Muscle of leg (tissue), 11 donors: ENCODE measurements around the gene SEL1L. TPM values are rescaled to one million over a fixed set of nuclear protein-coding genes. Genes with fewer than 3 reads are reported as not detected.
"Not testable (repeated sequence)": the region's sequence is repeated elsewhere in the genome, so short reads cannot be mapped to it uniquely, and the experiment has no call there.

Experiments
- DNase-seq: peaks from one replicate; pipeline ENCODE4 v3.0.0; 2013
- H3K27ac ChIP-seq: one replicate; pipeline ENCODE4 v1.5.1; 2013; ENCODE audit warnings: mild to moderate bottlenecking, low read length, control low read depth
- H3K27me3 ChIP-seq: one replicate; pipeline ENCODE4 v1.6.1; 2013; ENCODE audit warnings: low read length; ENCODE audit not compliant: control insufficient read depth, insufficient read depth
- H3K36me3 ChIP-seq: one replicate; pipeline ENCODE4 v1.6.1; 2013; ENCODE audit warnings: low read length; ENCODE audit not compliant: control insufficient read depth, insufficient read depth
- H3K4me1 ChIP-seq: one replicate; pipeline ENCODE4 v1.6.1; 2013; ENCODE audit warnings: low read length; ENCODE audit not compliant: control insufficient read depth, insufficient read depth
- H3K4me3 ChIP-seq: one replicate; pipeline ENCODE4 v1.5.1; 2013; ENCODE audit warnings: low read length, control low read depth
- H3K9me3 ChIP-seq: replicated peaks from 2 replicates; pipeline ENCODE4 v1.6.1; 2013; ENCODE audit warnings: low read depth, low read length; ENCODE audit not compliant: control insufficient read depth
- WGBS: methylation state at CpG from one replicate; pipeline ENCODE4 v1.1.5; 2013; ENCODE audit warnings: missing lambda C conversion rate; ENCODE audit not compliant: insufficient coverage; 5-methylcytosine and 5-hydroxymethylcytosine counted together
- polyA plus RNA-seq, 8 donors: library from polyadenylated mRNA; unstranded; fragments of 120-200 nt; gene quantifications; one replicate each; pipeline versions ENCODE4 v1.2.1 to v1.2.3, GENCODE V29; 2013; ENCODE audit warnings: inconsistent platforms in 1 of 8, low replicate concordance in 1 of 8; ENCODE audit not compliant: insufficient read length in 8 of 8, insufficient read depth in 1 of 8
- total RNA-seq: library from RNA; stranded (reverse); fragments of 120-200 nt; gene quantifications from one replicate; pipeline ENCODE4 v1.2.4, GENCODE V29; 2013

Gene SEL1L
- total and polyA plus RNA-seq, 9 donors, result 22.2 to 48.1 (median 36.1) TPM

- DNase-seq, result no peak
Observed at GRCh38 chr14:81465507-81466228, 68.0 kb downstream of the SEL1L start.

GRCh38 chr14:81465003-81465392 lies 68.7 kb downstream of the SEL1L start:
- H3K4me1 ChIP-seq, H3K36me3 ChIP-seq, DNase-seq, H3K9me3 ChIP-seq, H3K27me3 ChIP-seq, H3K27ac ChIP-seq: not testable (repeated sequence)
- peak overlapping the region; percentile 58 for H3K4me3 ChIP-seq
- WGBS, result no CpG with 5 or more reads among the region's 11 CpGs

More at GRCh38 chr14:81465507-81466228, 68.0 kb downstream of the SEL1L start:
- WGBS, result 86% methylated on average over 4 of the region's 13 CpGs
- peaks cover 5% of the 10 kb centered on the region for H3K4me1 ChIP-seq
- no peak overlapping the region for H3K4me3 ChIP-seq
- no peaks in the 10 kb centered on the region for H3K9me3 ChIP-seq
- H3K36me3 ChIP-seq, result no peaks in the 10 kb centered on the region
- no peak overlapping the region for H3K27ac ChIP-seq
- H3K27me3 ChIP-seq, result no peaks in the 10 kb centered on the region

GRCh38 chr14:81464253-81465002 lies 69.2 kb downstream of the SEL1L start:
- peak overlapping the region; percentile 9 for H3K27ac ChIP-seq
- H3K4me1 ChIP-seq, result peaks cover 7% of the 10 kb centered on the region
- whole genome bisulfite sequencing, result 3% methylated on average over 6 of the region's 15 CpGs
- peak; percentile 87 for DNase-seq
- peak overlapping the region; percentile 58 for H3K4me3 ChIP-seq
- no peaks in the 10 kb centered on the region for H3K9me3 ChIP-seq
- H3K27me3 ChIP-seq, result no peaks in the 10 kb centered on the region
- H3K36me3 ChIP-seq, result no peaks in the 10 kb centered on the region

- not testable (repeated sequence) for H3K4me3 ChIP-seq, H3K27me3 ChIP-seq, H3K4me1 ChIP-seq, H3K27ac ChIP-seq, H3K36me3 ChIP-seq, DNase-seq, H3K9me3 ChIP-seq
- 90% methylated on average over 22 of the region's 30 CpGs for WGBS
Observed at GRCh38 chr14:81462356-81462755, 71.3 kb downstream of the SEL1L start.

- Histone ChIP-seq H3K4me3 (no peak overlapping the region), H3K27ac (no peak overlapping the region), H3K9me3 (no peaks in the 10 kb centered on the region), H3K4me1 (peaks cover 6% of the 10 kb centered on the region), H3K36me3 (no peaks in the 10 kb centered on the region), H3K27me3 (no peaks in the 10 kb centered on the region)
- WGBS, result no CpG with 5 or more reads among the region's 4 CpGs
- DNase-seq, result no peak
Observed at GRCh38 chr14:81459912-81460311, 73.7 kb downstream of the SEL1L start.

- Histone ChIP-seq H3K4me3 (no peak overlapping the region), H3K36me3 (no peaks in the 10 kb centered on the region), H3K9me3 (no peaks in the 10 kb centered on the region), H3K4me1 (peaks cover 3% of the 10 kb centered on the region), H3K27me3 (no peaks in the 10 kb centered on the region), H3K27ac (no peak overlapping the region)
- WGBS, result 90% methylated on average over 3 of the region's 8 CpGs
- DNase-seq, result no peak
Observed at GRCh38 chr14:81458352-81458751, 75.3 kb downstream of the SEL1L start.

- Histone ChIP-seq H3K4me3 (no peak overlapping the region), H3K9me3 (no peaks in the 10 kb centered on the region), H3K27me3 (no peaks in the 10 kb centered on the region), H3K27ac (no peak overlapping the region), H3K4me1 (peaks cover 16% of the 10 kb centered on the region), H3K36me3 (no peaks in the 10 kb centered on the region)
- WGBS, result 89% methylated on average over 1 of the region's 5 CpGs
- no peak for DNase-seq
Observed at GRCh38 chr14:81455390-81455789, 78.3 kb downstream of the SEL1L start.

- no peaks in the 10 kb centered on the region for H3K27me3 ChIP-seq
- DNase-seq, result no peak
- no peaks in the 10 kb centered on the region for H3K36me3 ChIP-seq
- 59% methylated on average over 3 of the region's 5 CpGs for WGBS
- H3K4me3 ChIP-seq, result no peak overlapping the region
- no peaks in the 10 kb centered on the region for H3K9me3 ChIP-seq
- peaks cover 22% of the 10 kb centered on the region for H3K4me1 ChIP-seq
- no peak overlapping the region for H3K27ac ChIP-seq
Observed at GRCh38 chr14:81454572-81455218, 79.0 kb downstream of the SEL1L start.

GRCh38 chr14:81453166-81453766 lies 80.4 kb downstream of the SEL1L start:
- no peaks in the 10 kb centered on the region for H3K9me3 ChIP-seq
- no peaks in the 10 kb centered on the region for H3K36me3 ChIP-seq
- no peak overlapping the region for H3K4me3 ChIP-seq
- no peaks in the 10 kb centered on the region for H3K27me3 ChIP-seq
- 17% methylated on average over 1 of the region's 8 CpGs for WGBS
- H3K27ac ChIP-seq, result no peak overlapping the region
- peaks cover 32% of the 10 kb centered on the region for H3K4me1 ChIP-seq
- DNase-seq, result peak; percentile 79
